Neural cell (in vitro differentiated cells): ENCODE data around the gene NDUFB7. TPM values are rescaled to one million over a fixed set of nuclear protein-coding genes. Genes with fewer than 3 reads are reported as not detected.

Source experiments
- H2AFZ ChIP-seq: fragments of 200-600, 300-800 bp; sonication (generic), shearing (Covaris generic); 2 replicates; pipeline ENCODE4 v1.6.0; 2014; ENCODE audit warnings: low read depth, mild to moderate bottlenecking, antibody characterized with exemption, low read length, moderate library complexity
- H3F3A ChIP-seq: fragments of 200-600 bp; shearing (Covaris generic); 2 replicates; pipeline ENCODE4 v1.6.1; 2016; ENCODE audit warnings: mild to moderate bottlenecking, moderate library complexity, mixed read lengths, antibody characterized with exemption, low read length; ENCODE audit not compliant: insufficient read depth, poor library complexity, severe bottlenecking
- H3K27ac ChIP-seq: fragments of 200-600, 300-800 bp; sonication (generic), shearing (Covaris generic); 2 replicates; pipeline ENCODE4 v1.5.1; 2014; ENCODE audit warnings: mild to moderate bottlenecking, low read length, moderate library complexity
- H3K27me3 ChIP-seq: fragments of 300-800, 200-600 bp; sonication (generic), shearing (Covaris generic); 2 replicates; pipeline ENCODE4 v1.6.0; 2014; ENCODE audit warnings: mild to moderate bottlenecking, low read depth, low read length, moderate library complexity; ENCODE audit not compliant: insufficient read depth
- H3K36me3 ChIP-seq: fragments of 300-800, 200-600 bp; sonication (generic), shearing (Covaris generic); 2 replicates; pipeline ENCODE4 v1.5.1; 2014; ENCODE audit warnings: mild to moderate bottlenecking, antibody characterized with exemption, low read length, moderate library complexity; ENCODE audit not compliant: insufficient read depth
- H3K4me2 ChIP-seq: fragments of 300-800, 200-600 bp; sonication (generic), shearing (Covaris generic); 2 replicates; pipeline ENCODE4 v1.6.0; 2014; ENCODE audit warnings: mild to moderate bottlenecking, low read length
- H3K4me3 ChIP-seq: fragments of 300-800, 200-600 bp; sonication (generic), shearing (Covaris generic); 2 replicates; pipeline ENCODE4 v1.5.1; 2014; ENCODE audit warnings: mild to moderate bottlenecking, low read length, moderate library complexity
- H3K79me2 ChIP-seq: fragments of 200-600 bp; shearing (Covaris generic); replicated peaks from 2 replicates; pipeline ENCODE4 v1.6.0; 2014; ENCODE audit warnings: mild to moderate bottlenecking, low read length, moderate library complexity; ENCODE audit not compliant: insufficient read depth
- H3K9ac ChIP-seq: fragments of 300-800, 200-600 bp; sonication (generic), shearing (Covaris generic); 2 replicates; pipeline ENCODE4 v1.6.1; 2016; ENCODE audit warnings: mild to moderate bottlenecking, low read length, mixed read lengths
- H3K9me2 ChIP-seq: fragments of 200-600 bp; shearing (Covaris generic); 2 replicates; pipeline ENCODE4 v1.6.1; 2016; ENCODE audit warnings: mild to moderate bottlenecking, low read length, mixed read lengths; ENCODE audit not compliant: insufficient read depth
- H3K9me3 ChIP-seq: fragments of 200-600, 300-800 bp; sonication (generic), shearing (Covaris generic); 2 replicates; pipeline ENCODE4 v1.6.1; 2016; ENCODE audit warnings: mild to moderate bottlenecking, mixed run types, low read length, moderate library complexity, mixed read lengths
- H4K20me1 ChIP-seq: fragments of 200-600 bp; shearing (Covaris generic); 2 replicates; pipeline ENCODE4 v1.6.1; 2016; ENCODE audit warnings: mild to moderate bottlenecking, mixed run types; ENCODE audit not compliant: insufficient read depth
- EP300 ChIP-seq: fragments of 450-650 bp; conservative IDR thresholded peaks from 2 replicates; pipeline ENCODE4 v1.6.1; 2014; ENCODE audit warnings: antibody characterized with exemption, mild to moderate bottlenecking, moderate library complexity; ENCODE audit not compliant: poor library complexity, severe bottlenecking
- EZH2 ChIP-seq: fragments of 200-600, 300-800 bp; shearing (Covaris generic), sonication (generic); IDR thresholded peaks from 2 replicates; pipeline ENCODE4 v1.6.1; 2014; ENCODE audit warnings: antibody characterized with exemption, low read length, borderline replicate concordance, mild to moderate bottlenecking; ENCODE audit not compliant: insufficient read depth, poor library complexity, severe bottlenecking
- MXI1 ChIP-seq: fragments of 450-650 bp; conservative IDR thresholded peaks from 2 replicates; pipeline ENCODE4 v1.6.1; 2014; ENCODE audit warnings: antibody characterized with exemption, mild to moderate bottlenecking; ENCODE audit not compliant: poor library complexity, severe bottlenecking
- POLR2AphosphoS5 ChIP-seq: IDR thresholded peaks from 2 replicates; pipeline ENCODE4 v1.6.1; 2012
- RAD21 ChIP-seq: fragments of 450-650 bp; conservative IDR thresholded peaks from 2 replicates; pipeline ENCODE4 v1.6.1; 2014; ENCODE audit warnings: antibody characterized with exemption, mild to moderate bottlenecking, moderate library complexity
- SMC3 ChIP-seq: fragments of 450-650 bp; conservative IDR thresholded peaks from 2 replicates; pipeline ENCODE4 v1.6.1; 2014; ENCODE audit warnings: antibody characterized with exemption, mild to moderate bottlenecking, moderate library complexity; ENCODE audit not compliant: poor library complexity
- TAF1 ChIP-seq: IDR thresholded peaks from 2 replicates; pipeline ENCODE4 v1.6.1; 2012; ENCODE audit warnings: low read depth
- polyA plus RNA-seq: library from polyadenylated mRNA; depleted of rRNA; stranded (reverse); fragments of >200 nt; gene quantifications from 2 replicates; pipeline ENCODE4 v1.2.3, GENCODE V29; 2014
- TF ChIP-seq, protein P1 (sequence below): fragments of 450-650 bp; IDR thresholded peaks from 2 replicates; pipeline ENCODE4 v1.5.1; 2014; ENCODE audit warnings: antibody characterized with exemption, mild to moderate bottlenecking, moderate library complexity; ENCODE audit not compliant: poor library complexity, severe bottlenecking
- TF ChIP-seq, protein P2 (sequence below): IDR thresholded peaks from 2 replicates; pipeline ENCODE4 v1.6.1; 2012; ENCODE audit warnings: borderline replicate concordance

Gene NDUFB7
- polyA plus RNA-seq, 1 donor from 2014 or later: 615 TPM

DNA sequence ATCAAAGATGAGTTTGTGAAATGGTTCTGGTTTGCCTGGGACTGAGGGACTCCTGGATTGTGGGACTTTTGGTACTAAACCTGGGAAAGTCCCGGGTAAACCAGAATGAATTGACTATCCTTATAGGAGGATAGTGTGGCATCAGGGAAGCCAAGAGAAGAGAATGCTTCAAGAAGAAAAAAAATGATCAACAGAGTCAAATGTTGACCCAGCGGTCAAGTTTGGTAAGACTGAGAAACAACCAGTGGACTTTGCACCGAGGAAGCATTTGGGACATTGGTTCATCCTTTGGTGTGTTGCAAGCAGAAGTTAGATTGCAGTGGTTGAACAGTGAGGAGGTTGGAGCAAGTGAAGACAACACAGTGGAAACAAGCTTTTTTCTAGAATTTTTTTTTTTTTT is 44.5 kb upstream of the NDUFB7 start:
- no peak overlapping the region for H3K4me2 ChIP-seq

DNA sequence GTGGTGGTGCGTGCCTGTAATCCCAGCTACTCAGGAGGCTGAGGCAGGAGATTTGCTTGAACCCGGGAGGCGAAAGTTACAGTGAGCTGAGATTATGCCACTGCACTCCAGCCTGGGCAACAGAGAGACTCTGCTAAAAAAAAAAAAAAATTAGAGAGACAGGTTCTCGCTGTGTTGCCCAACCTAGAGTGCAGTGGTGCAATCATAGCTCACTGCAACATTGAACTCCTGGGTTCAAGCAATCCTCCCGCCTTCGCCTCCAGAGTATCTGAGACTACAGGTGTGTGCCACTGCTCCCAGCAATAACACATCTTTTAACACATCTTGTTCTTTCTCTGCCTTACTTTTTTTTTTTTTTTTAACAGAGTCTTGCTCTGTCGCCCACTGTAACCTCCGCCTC is 43.8 kb upstream of the NDUFB7 start:
- H2AFZ ChIP-seq: no peak overlapping the region
- H3K9me3 ChIP-seq: peaks cover 5% of the 10 kb centered on the region

More for the DNA sequence above, 44.5 kb upstream of the NDUFB7 start:
- no peak overlapping the region for H3K9ac ChIP-seq
- H3K27ac ChIP-seq: no peak overlapping the region
- no peak overlapping the region for H3K4me3 ChIP-seq
- no peaks in the 10 kb centered on the region for H3K9me2 ChIP-seq
- no peaks in the 10 kb centered on the region for H3K27me3 ChIP-seq
- H4K20me1 ChIP-seq: no peaks in the 10 kb centered on the region
- H3K79me2 ChIP-seq: no peaks in the 10 kb centered on the region
- no peaks in the 10 kb centered on the region for H3K36me3 ChIP-seq
- no peak overlapping the region for H2AFZ ChIP-seq
- TF ChIP-seq EP300 (no peak), POLR2AphosphoS5 (no peak), SMC3 (no peak)
- TF ChIP-seq, protein P1, sequence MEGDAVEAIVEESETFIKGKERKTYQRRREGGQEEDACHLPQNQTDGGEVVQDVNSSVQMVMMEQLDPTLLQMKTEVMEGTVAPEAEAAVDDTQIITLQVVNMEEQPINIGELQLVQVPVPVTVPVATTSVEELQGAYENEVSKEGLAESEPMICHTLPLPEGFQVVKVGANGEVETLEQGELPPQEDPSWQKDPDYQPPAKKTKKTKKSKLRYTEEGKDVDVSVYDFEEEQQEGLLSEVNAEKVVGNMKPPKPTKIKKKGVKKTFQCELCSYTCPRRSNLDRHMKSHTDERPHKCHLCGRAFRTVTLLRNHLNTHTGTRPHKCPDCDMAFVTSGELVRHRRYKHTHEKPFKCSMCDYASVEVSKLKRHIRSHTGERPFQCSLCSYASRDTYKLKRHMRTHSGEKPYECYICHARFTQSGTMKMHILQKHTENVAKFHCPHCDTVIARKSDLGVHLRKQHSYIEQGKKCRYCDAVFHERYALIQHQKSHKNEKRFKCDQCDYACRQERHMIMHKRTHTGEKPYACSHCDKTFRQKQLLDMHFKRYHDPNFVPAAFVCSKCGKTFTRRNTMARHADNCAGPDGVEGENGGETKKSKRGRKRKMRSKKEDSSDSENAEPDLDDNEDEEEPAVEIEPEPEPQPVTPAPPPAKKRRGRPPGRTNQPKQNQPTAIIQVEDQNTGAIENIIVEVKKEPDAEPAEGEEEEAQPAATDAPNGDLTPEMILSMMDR: no peak
- peaks cover 5% of the 10 kb centered on the region for H3K9me3 ChIP-seq
- no peaks in the 10 kb centered on the region for H3F3A ChIP-seq

More for the DNA sequence above, 43.8 kb upstream of the NDUFB7 start:
- H4K20me1 ChIP-seq: no peaks in the 10 kb centered on the region
- no peaks in the 10 kb centered on the region for H3K27me3 ChIP-seq
- no peaks in the 10 kb centered on the region for H3K36me3 ChIP-seq
- H3K4me3 ChIP-seq: no peak overlapping the region
- no peaks in the 10 kb centered on the region for H3K9me2 ChIP-seq
- no peaks in the 10 kb centered on the region for H3K79me2 ChIP-seq
- no peak overlapping the region for H3K27ac ChIP-seq
- no peak overlapping the region for H3K9ac ChIP-seq
- H3K4me2 ChIP-seq: no peak overlapping the region
- no peak for TF ChIP-seq TAF1
- TF ChIP-seq RAD21: no peak
- TF ChIP-seq EP300: no peak
- no peak for TF ChIP-seq POLR2AphosphoS5
- no peak for TF ChIP-seq SMC3
- TF ChIP-seq, protein P1: no peak
- no peak for TF ChIP-seq EZH2
- TF ChIP-seq, protein P2, sequence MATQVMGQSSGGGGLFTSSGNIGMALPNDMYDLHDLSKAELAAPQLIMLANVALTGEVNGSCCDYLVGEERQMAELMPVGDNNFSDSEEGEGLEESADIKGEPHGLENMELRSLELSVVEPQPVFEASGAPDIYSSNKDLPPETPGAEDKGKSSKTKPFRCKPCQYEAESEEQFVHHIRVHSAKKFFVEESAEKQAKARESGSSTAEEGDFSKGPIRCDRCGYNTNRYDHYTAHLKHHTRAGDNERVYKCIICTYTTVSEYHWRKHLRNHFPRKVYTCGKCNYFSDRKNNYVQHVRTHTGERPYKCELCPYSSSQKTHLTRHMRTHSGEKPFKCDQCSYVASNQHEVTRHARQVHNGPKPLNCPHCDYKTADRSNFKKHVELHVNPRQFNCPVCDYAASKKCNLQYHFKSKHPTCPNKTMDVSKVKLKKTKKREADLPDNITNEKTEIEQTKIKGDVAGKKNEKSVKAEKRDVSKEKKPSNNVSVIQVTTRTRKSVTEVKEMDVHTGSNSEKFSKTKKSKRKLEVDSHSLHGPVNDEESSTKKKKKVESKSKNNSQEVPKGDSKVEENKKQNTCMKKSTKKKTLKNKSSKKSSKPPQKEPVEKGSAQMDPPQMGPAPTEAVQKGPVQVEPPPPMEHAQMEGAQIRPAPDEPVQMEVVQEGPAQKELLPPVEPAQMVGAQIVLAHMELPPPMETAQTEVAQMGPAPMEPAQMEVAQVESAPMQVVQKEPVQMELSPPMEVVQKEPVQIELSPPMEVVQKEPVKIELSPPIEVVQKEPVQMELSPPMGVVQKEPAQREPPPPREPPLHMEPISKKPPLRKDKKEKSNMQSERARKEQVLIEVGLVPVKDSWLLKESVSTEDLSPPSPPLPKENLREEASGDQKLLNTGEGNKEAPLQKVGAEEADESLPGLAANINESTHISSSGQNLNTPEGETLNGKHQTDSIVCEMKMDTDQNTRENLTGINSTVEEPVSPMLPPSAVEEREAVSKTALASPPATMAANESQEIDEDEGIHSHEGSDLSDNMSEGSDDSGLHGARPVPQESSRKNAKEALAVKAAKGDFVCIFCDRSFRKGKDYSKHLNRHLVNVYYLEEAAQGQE: no peak
- no peak for TF ChIP-seq MXI1
- no peaks in the 10 kb centered on the region for H3F3A ChIP-seq
